Fibroblast of pulmonary artery (primary cell): ENCODE results near the gene CGB5.
A peak's percentile ranks its signal among the peaks of the same experiment; 100 is the strongest.
"Not testable (repeated sequence)": the region's sequence is repeated elsewhere in the genome, so short reads cannot be mapped to it uniquely, and the experiment has no call there.

ENCODE experiments used
- DNase-seq: peaks from one replicate; pipeline ENCODE4 v3.0.0-alpha.2; 2010; ENCODE audit warnings: low read depth
- H3K4me3 ChIP-seq: replicated peaks from 2 replicates; pipeline ENCODE4 v1.5.1; 2011; ENCODE audit warnings: low read depth, mild to moderate bottlenecking, control low read depth, low read length, moderate library complexity
- TF ChIP-seq, protein P1 (sequence below): IDR thresholded peaks from 2 replicates; pipeline ENCODE4 v1.5.1; 2011; ENCODE audit warnings: mild to moderate bottlenecking, control low read depth, low read length, inconsistent platforms; ENCODE audit errors: missing control alignments

CGB5 gene

DNA sequence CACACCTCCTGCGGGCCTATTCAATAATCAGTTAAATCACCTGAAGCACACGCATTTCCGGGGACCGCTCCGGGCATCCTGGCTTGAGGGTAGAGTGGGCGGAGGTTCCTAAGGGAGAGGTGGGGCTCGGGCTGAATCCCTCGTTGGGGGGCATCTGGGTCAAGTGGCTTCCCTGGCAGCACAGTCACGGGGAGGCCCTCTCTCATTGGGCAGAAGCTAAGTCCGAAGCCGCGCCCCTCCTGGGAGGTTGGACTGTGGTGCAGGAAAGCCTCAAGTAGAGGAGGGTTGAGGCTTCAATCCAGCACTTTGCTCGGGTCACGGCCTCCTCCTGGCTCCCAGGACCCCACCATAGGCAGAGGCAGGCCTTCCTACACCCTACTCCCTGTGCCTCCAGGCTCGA is at the start of gene CGB5:
Gene CGB5, plus strand, starts transcription at position 301 of the 400 bp plus-strand sequence. CDS start 362 bp downstream, outside the sequence.
- H3K4me3 ChIP-seq, DNase-seq: not testable (repeated sequence)

DNA sequence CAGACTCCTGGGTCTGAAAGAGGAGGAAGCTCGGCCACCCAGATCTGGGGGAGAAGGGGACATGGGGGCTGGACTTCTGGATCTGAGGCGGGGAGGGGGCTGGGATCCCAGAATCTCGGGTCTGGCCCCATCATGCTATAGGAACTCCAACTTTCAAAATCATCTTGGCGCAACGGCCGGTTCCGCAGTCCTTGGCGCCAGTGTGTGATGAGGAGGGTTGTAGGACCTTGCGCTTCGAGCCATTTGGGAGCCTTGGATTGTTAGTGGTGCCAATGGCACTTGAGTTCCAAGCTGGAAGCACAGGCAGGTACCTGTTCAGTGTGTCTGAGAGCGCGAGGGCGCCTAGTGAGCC is 49.6 kb upstream of the CGB5 start:
- no peak for DNase-seq
- TF ChIP-seq, protein P1, sequence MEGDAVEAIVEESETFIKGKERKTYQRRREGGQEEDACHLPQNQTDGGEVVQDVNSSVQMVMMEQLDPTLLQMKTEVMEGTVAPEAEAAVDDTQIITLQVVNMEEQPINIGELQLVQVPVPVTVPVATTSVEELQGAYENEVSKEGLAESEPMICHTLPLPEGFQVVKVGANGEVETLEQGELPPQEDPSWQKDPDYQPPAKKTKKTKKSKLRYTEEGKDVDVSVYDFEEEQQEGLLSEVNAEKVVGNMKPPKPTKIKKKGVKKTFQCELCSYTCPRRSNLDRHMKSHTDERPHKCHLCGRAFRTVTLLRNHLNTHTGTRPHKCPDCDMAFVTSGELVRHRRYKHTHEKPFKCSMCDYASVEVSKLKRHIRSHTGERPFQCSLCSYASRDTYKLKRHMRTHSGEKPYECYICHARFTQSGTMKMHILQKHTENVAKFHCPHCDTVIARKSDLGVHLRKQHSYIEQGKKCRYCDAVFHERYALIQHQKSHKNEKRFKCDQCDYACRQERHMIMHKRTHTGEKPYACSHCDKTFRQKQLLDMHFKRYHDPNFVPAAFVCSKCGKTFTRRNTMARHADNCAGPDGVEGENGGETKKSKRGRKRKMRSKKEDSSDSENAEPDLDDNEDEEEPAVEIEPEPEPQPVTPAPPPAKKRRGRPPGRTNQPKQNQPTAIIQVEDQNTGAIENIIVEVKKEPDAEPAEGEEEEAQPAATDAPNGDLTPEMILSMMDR: no peak
- H3K4me3 ChIP-seq: peak overlapping the region; percentile 97

DNA sequence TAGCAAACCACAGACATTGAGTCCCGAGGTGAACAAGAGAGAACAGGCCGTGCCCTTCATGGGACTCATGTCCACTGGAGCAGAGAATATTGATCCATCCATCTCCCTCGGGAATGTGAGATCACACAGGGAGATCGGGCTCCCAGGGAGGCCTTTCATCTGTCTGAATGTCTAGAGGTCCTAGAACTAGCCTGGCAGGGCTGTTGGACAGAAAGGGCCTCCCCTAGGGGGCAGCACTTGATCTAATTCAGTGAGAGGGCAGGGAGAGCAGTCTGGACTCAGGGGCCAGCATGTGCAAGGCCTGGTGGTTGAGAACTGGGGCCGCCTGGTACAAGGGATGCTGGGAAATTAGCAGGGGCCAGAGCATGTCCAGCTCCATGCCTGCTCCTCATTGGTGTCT is 45.7 kb upstream of the CGB5 start:
- no peak overlapping the region for H3K4me3 ChIP-seq
- peak; percentile 63 for DNase-seq
- TF ChIP-seq, protein P1: peak; percentile 58

DNA sequence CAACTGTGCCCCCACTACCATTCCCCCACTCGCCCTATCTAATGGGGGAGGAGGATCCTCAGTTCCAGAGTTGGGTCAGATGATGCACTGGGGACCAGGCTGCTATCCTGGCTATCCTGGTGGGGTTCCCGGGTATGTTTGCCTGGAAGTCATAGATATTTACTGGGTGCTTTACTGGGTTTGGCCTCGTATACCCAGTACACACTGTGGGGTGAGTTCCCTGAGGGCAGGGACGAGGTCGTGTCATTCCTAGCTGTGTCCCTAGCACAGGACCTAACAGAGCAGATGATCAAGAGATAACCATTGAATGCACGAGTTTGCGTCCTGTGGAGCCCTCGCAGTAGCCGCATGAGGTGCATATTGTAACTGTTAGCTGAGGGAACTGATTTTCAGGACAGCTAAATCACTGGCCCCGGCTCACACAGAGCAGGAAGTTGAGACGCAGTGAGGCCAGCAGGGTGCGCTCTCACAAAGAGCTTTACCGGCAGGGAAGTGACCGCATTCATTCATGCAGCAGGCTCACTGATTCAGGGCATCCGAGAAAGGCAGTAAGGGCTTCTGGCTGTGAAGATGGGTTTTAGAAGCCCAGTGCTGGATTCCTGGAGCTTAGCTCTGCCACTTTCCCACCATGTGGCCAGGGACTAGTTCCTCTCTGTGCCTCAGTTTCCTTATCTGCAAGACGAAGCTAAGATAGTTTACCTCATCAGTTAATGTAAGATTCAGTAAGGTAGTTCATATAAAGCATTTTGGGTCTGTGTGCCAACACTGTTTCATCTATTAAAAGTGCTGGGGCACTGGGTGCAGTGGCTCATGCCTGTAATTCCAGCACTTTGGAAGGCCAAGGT is 43.9 kb upstream of the CGB5 start:
- H3K4me3 ChIP-seq: no peak overlapping the region
- DNase-seq: peak; percentile 79
- TF ChIP-seq, protein P1: peak; percentile 88

DNA sequence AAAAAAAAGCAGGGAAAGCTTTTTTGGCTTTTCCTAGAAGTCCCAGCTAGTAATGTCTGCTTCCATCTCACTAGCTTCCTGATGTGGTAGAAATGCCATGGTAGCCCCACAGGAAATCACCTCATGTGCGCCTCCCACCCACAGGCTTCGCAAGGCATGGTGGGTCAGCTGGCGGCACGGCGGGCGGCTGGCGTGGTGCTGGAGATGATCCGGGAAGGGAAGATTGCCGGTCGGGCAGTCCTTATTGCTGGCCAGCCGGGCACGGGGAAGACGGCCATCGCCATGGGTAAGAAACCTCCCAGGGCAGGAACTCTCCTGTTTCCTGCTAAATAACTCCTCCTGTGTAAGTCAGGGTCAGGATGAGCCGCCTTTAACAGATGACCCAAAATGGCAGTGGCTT is 39.5 kb upstream of the CGB5 start:
- no peak for DNase-seq
- TF ChIP-seq, protein P1: no peak

DNA sequence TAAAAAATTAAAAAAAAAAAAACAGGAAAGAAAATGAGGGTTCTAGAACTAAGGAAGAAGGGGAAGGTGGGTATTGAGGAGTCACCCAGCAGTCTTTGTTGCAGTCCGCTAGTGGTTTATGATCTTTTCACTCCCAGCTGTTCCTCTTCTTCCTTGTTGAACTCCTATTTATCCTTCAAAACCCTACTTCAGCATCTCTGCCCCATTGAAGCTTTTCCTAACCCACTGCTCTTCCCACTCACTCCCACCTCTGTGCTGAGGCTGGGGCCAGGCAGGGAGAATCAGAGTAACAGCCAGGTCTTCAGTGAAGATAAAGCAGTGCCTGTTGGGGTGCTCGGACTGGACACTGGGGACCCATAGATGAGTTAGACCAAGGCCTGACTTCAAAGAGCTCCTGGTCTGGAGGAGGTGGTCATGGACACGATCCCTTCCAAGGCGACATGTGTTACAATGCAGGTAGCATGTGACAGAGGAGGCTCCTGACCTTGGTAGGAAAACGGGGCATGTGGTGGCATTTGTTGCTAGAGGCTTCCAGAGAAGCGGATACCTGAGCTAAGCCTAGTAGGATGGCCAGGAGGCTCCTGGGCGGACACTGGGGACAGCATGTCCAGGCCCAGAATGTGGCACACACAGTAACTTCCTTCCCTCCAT is 38.6 kb upstream of the CGB5 start:
- DNase-seq: no peak
- TF ChIP-seq, protein P1: no peak

More for the DNA sequence above, 39.5 kb upstream of the CGB5 start:
- no peak overlapping the region for H3K4me3 ChIP-seq

DNA sequence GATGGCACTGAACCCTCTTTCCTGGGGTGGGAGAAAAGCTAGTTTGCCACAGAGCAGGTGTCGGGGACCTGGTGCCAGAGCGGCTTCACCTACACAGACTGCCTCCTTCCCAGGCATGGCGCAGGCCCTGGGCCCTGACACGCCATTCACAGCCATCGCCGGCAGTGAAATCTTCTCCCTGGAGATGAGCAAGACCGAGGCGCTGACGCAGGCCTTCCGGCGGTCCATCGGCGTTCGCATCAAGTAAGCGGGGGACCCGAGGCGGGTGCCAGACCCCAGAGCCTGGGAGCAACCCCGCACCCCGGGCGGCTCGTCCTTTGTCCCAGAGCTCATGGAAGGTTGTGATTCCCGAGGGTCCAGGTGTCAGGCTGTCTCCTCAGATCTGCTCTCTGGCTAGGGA is 36.7 kb upstream of the CGB5 start:
- DNase-seq: no peak
- TF ChIP-seq, protein P1: no peak
- no peak overlapping the region for H3K4me3 ChIP-seq

More for the DNA sequence above, 38.6 kb upstream of the CGB5 start:
- no peak overlapping the region for H3K4me3 ChIP-seq
